ENCODE data around the gene INPP5A. TPM values are rescaled to one million over a fixed set of nuclear protein-coding genes. Genes with fewer than 3 reads are reported as not detected.

Gene INPP5A
- total and polyA plus RNA-seq, 2 of the 13 experiments (the other 11 are each of a cell fraction or from before 2014, with no cell fraction given): 17.5 to 37.9 TPM

- H3K36me3 ChIP-seq (replicated peaks in 1 of 2; ENCODE audit: control insufficient read depth in 1 of 2, insufficient read depth in 2 of 2, low read length in 2 of 2): peaks cover 0 to 2% of the 10 kb centered on the region in 2 experiments; a peak in 2 of 5 replicates
- in situ Hi-C loops (cut with HindIII; ENCODE audit: extremely low pct_ligation_motif_present, low pct_unique_long_range_greater_than_20kb): no loop called here
- TF ChIP-seq ZSCAN20 (CRISPR knock-in tag; IDR thresholded peaks at IDR 0.05; ENCODE audit: borderline replicate concordance) (no peak), ZNF468 (CRISPR knock-in tag; IDR thresholded peaks at IDR 0.05) (no peak)
- H2AFZ ChIP-seq (ENCODE audit: low read length): no peak overlapping the region
- H3K27ac ChIP-seq (ENCODE audit: extremely low read length, insufficient read depth, low read length): no peak overlapping the region
- FAIRE-seq: no peak
- no peak for DNase-seq (ENCODE audit: low spot score)
- H3K9ac ChIP-seq (ENCODE audit: insufficient read depth, low read depth, low read length): no peak overlapping the region
- no peak overlapping the region for H3K4me2 ChIP-seq (ENCODE audit: low read depth, low read length)
- no TSS peak for BruUV-seq (replicated peaks)
- no peaks in the 10 kb centered on the region for H4K20me1 ChIP-seq (ENCODE audit: insufficient read depth, low read length)
- H3K4me1 ChIP-seq (ENCODE audit: insufficient read depth, low read length): no peaks in the 10 kb centered on the region
- WGBS (ENCODE audit: low lambda C conversion rate): 97% methylated on average over 8 of the region's 14 CpGs
- no peaks in the 10 kb centered on the region for H3K9me3 ChIP-seq (ENCODE audit: low read length)
- intact Hi-C loops (cut with micrococcal nuclease; ENCODE audit: unreplicated experiment): no loop called here
- no peaks in the 10 kb centered on the region for H3K79me2 ChIP-seq (ENCODE audit: insufficient read depth, low read length)
- no peak overlapping the region for H3K4me3 ChIP-seq (replicated peaks in 1 of 3; ENCODE audit: insufficient read depth in 1 of 3, low read depth in 2 of 3, low read length in 3 of 3)
- ChIA-PET POLR2A (no interaction called here), CTCF (ENCODE audit: low intra/inter-chr PET ratio, low total read pairs) (no interaction called here)
- no peak for ATAC-seq
- H3K27me3 ChIP-seq (ENCODE audit: control insufficient read depth in 1 of 2, insufficient read depth in 2 of 2, low read length in 2 of 2): no peaks in the 10 kb centered on the region
Measured at GRCh38 chr10:132746386-132746785, 208.8 kb downstream of the INPP5A start.

GRCh38 chr10:132746801-132747625 is 209.4 kb downstream of the INPP5A start:
- Histone ChIP-seq H3K4me2 (ENCODE audit: low read depth, low read length) (no peak overlapping the region), H2AFZ (ENCODE audit: low read length) (no peak overlapping the region), H3K79me2 (ENCODE audit: insufficient read depth, low read length) (no peaks in the 10 kb centered on the region), H3K36me3 (replicated peaks in 1 of 2; ENCODE audit: control insufficient read depth in 1 of 2, insufficient read depth in 2 of 2, low read length in 2 of 2) (peaks cover 0 to 2% of the 10 kb centered on the region in 2 experiments; a peak in 2 of 5 replicates), H4K20me1 (ENCODE audit: insufficient read depth, low read length) (no peaks in the 10 kb centered on the region), H3K9ac (ENCODE audit: insufficient read depth, low read depth, low read length) (no peak overlapping the region), H3K9me3 (ENCODE audit: low read length) (no peaks in the 10 kb centered on the region), H3K4me1 (ENCODE audit: insufficient read depth, low read length) (no peaks in the 10 kb centered on the region), H3K27ac (ENCODE audit: extremely low read length, insufficient read depth, low read length) (no peak overlapping the region), H3K27me3 (ENCODE audit: control insufficient read depth in 1 of 2, insufficient read depth in 2 of 2, low read length in 2 of 2) (no peaks in the 10 kb centered on the region), H3K4me3 (replicated peaks in 1 of 3; ENCODE audit: insufficient read depth in 1 of 3, low read depth in 2 of 3, low read length in 3 of 3) (no peak overlapping the region)
- FAIRE-seq: no peak
- CTCF ChIA-PET (ENCODE audit: low intra/inter-chr PET ratio, low total read pairs): no interaction called here
- POLR2A ChIA-PET: no interaction called here
- no TSS peak for BruUV-seq (replicated peaks)
- ATAC-seq: no peak
- no peak for DNase-seq (ENCODE audit: low spot score)
- in situ Hi-C loops (cut with HindIII; ENCODE audit: extremely low pct_ligation_motif_present, low pct_unique_long_range_greater_than_20kb): no loop called here
- TF ChIP-seq RARG (CRISPR knock-in tag; IDR thresholded peaks at IDR 0.05; ENCODE audit: low read depth): no peak
- TF ChIP-seq ZNF616 (CRISPR knock-in tag; IDR thresholded peaks at IDR 0.05; ENCODE audit: low read depth): no peak
- no peak for TF ChIP-seq ATF4 (CRISPR knock-in tag; IDR thresholded peaks at IDR 0.05)
- no peak for TF ChIP-seq ZNF746 (CRISPR knock-in tag; IDR thresholded peaks at IDR 0.05)
- WGBS (ENCODE audit: low lambda C conversion rate): 97% methylated on average over 11 of the region's 29 CpGs
- intact Hi-C loops (cut with micrococcal nuclease; ENCODE audit: unreplicated experiment): no loop called here

All from HepG2 (cell line).